Measurements from ENCODE around the gene ADAMTS4.

Gene ADAMTS4

DNA sequence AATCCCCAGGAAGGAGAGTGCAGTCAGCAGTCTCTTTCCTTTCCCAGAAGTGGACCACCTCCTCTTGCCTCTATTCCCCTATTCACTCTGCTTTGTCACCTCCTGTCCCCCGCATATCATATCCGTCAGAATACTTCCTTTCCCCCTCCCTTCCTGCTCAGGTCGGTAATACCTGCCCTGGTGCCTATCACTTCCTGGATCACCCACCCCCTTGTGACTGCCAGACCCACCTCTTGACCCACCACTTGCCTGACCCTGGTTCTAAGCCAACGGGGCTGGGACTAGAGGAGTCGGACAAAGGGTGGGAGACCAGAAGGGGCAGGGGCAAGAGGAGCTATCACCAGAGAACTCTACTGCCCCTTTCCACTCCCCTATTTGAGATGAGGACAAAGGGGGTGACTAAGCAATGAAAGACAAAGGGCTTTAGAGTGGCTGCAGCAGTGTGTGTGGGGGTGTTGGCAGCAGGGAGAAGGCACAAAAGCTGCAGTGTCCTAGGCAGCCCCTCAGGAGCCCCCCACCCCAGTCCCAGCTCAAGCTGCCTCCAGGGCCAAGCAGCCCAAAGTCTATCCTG lies 1.7 kb upstream of the ADAMTS4 start:
- DNase-seq (ENCODE audit: low read depth) = no peak
- no peak for TF ChIP-seq CTCF (IDR thresholded peaks at IDR 0.05; ENCODE audit: insufficient read depth, low read depth, low read length, missing control alignments)
- H3K4me3 ChIP-seq (ENCODE audit: low read length) = no peak overlapping the region

GRCh38 chr1:161199506-161200139 lies 769 bp upstream of the ADAMTS4 start:
- DNase-seq (ENCODE audit: low read depth) = no peak
- no peak overlapping the region for H3K4me3 ChIP-seq (ENCODE audit: low read length)
- TF ChIP-seq CTCF (IDR thresholded peaks at IDR 0.05; ENCODE audit: insufficient read depth, low read depth, low read length, missing control alignments) = no peak

GRCh38 chr1:161198194-161198896 lies 509 bp downstream of the ADAMTS4 start:
- DNase-seq (ENCODE audit: low read depth) = no peak
- no peak for TF ChIP-seq CTCF (IDR thresholded peaks at IDR 0.05; ENCODE audit: insufficient read depth, low read depth, low read length, missing control alignments)

DNA sequence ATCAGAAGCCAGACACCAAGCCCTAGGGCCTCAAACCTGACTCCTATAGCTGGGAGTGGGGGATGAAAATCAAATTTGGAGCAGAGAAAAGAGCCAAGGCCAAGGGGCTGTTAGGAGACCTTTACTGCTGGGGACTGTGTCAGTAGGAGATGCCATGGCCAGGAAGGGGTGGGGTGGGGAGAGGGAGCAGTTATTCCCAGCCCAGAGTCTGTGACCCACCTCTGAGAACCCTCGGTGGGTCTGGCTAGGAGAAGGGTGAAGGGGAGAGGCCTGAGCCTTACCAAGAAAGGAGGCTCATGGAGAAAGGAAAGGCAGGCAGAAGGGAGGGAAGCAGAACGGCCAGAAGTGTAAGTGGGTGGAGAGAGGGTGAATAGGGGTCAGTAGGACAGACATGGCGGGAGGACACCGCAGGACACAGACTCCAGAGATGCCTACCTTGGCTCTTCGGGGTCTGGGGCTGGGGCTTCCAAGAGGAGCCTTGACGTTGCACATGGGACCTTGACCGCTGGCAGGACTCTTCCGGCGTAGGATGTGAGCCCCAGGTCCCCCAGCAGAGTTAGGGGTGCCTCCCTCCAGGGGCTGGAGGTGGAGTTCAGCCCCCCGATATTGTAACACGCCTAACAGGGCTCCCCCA lies 1.2 kb downstream of the ADAMTS4 start:
- no peak overlapping the region for H3K4me3 ChIP-seq (ENCODE audit: low read length)
- TF ChIP-seq CTCF (IDR thresholded peaks at IDR 0.05; ENCODE audit: insufficient read depth, low read depth, low read length, missing control alignments) = no peak
- no peak for DNase-seq (ENCODE audit: low read depth)

More at GRCh38 chr1:161198194-161198896, 509 bp downstream of the ADAMTS4 start:
- H3K4me3 ChIP-seq (ENCODE audit: low read length) = no peak overlapping the region

DNA sequence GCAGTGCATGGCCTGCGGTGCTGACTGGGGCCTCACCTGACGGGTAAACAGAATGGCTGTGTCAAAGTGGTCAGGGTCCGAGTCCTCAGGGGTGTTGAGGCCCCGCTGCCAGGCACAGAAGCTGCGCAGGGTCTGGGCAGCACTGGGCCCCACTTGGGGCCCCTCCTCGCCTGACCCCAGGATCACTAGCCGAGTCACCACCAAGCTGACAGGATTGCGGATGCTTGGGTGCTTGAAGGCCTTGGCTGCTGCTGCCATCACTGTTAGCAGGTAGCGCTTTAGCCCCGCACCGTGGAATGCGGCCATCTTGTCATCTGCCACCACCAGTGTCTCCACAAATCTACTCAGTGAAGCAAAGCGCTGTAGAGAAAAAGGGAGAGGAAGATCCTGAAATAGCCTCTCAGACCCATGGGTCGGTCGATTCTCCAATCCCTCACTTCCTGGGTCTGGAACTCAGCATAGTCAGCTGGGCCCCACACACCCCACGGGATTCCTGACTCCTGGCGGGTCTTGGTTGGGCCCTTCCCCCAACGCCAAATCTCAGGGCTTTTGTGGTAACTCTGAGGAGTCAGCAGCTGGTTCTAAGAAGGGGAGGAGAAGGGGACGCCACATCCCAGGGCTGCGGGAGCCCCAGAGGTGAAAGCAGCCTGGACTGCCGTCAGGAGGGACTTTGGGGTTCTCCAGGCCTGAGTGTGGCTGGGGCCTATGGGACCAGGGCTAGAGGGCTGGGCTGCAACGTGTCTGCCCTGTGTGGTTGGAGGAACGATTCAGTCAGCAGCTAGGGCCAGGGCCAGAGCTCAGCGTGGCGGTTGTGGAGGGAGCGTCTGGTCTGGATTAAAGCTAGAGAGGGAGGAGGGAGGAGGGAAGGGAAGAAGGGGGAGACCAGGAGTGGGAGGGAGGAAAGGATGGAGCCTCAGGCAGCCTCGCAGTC lies 2.1 kb downstream of the ADAMTS4 start:
- no peak overlapping the region for H3K4me3 ChIP-seq (ENCODE audit: low read length)
- no peak for TF ChIP-seq CTCF (IDR thresholded peaks at IDR 0.05; ENCODE audit: insufficient read depth, low read depth, low read length, missing control alignments)
- DNase-seq (ENCODE audit: low read depth) = no peak

- no peak overlapping the region for H3K4me3 ChIP-seq (ENCODE audit: low read length)
- TF ChIP-seq CTCF (IDR thresholded peaks at IDR 0.05; ENCODE audit: insufficient read depth, low read depth, low read length, missing control alignments) = no peak
- no peak for DNase-seq (ENCODE audit: low read depth)
These were observed 2.7 kb downstream of the ADAMTS4 start for GRCh38 chr1:161196111-161196510.
